H1 (cell line): ENCODE measurements around the gene PRRC2A. TPM values are rescaled to one million over a fixed set of nuclear protein-coding genes. Genes with fewer than 3 reads are reported as not detected.

Source experiments
- CTCF ChIA-PET: fragments of 300-600 bp; sonication (Branson Sonifier 250); formaldehyde crosslinking; loops from one replicate; lab custom pipeline; 2021; ENCODE audit not compliant: partially characterized antibody; lab: Charles Lee
- POLR2A ChIA-PET: fragments of 300-600 bp; sonication (Branson Sonifier 250); formaldehyde crosslinking; loops from one replicate; lab custom pipeline; 2021; ENCODE audit warnings: inconsistent platforms; ENCODE audit not compliant: partially characterized antibody; lab: Charles Lee
- DNase-seq, 2 experiments: peaks; one replicate each; pipeline versions ENCODE4 v3.0.0 to v3.0.0-alpha.2; 2010 to 2022; ENCODE audit warnings: low spot score in 2 of 2, low read depth in 1 of 2, mixed read lengths in 1 of 2
- FAIRE-seq: peaks from 2 replicates; lab custom pipeline; 2011; peaks lifted over from hg19 to GRCh38; lab: Jason Lieb, UNC
- H2AFZ ChIP-seq: 2 replicates; pipeline ENCODE4 v1.8.1; 2012; ENCODE audit warnings: low read length, inconsistent platforms
- H2AK5ac ChIP-seq: 2 replicates; pipeline ENCODE4 v1.6.1; 2013; ENCODE audit warnings: low read depth, low read length
- H2BK120ac ChIP-seq: replicated peaks from 2 replicates; pipeline ENCODE3; 2013; ENCODE audit warnings: low read depth, low read length, inconsistent platforms
- H2BK12ac ChIP-seq: 2 replicates; pipeline ENCODE4 v1.6.1; 2013; ENCODE audit warnings: low read depth, low read length
- H2BK15ac ChIP-seq: 2 replicates; pipeline ENCODE4 v1.6.1; 2013; ENCODE audit warnings: low read length
- H2BK20ac ChIP-seq: 2 replicates; pipeline ENCODE4 v1.6.1; 2013; ENCODE audit warnings: low read length
- H2BK5ac ChIP-seq: 2 replicates; pipeline ENCODE4 v1.6.1; 2013; ENCODE audit warnings: low read depth, low read length
- H3K14ac ChIP-seq: 2 replicates; pipeline ENCODE4 v1.6.1; 2013; ENCODE audit warnings: inconsistent platforms; ENCODE audit not compliant: insufficient read length
- H3K18ac ChIP-seq: 2 replicates; pipeline ENCODE4 v1.6.1; 2013; ENCODE audit warnings: low read length; ENCODE audit errors: extremely low read depth
- H3K23ac ChIP-seq: 2 replicates; pipeline ENCODE4 v1.6.1; 2013; ENCODE audit warnings: inconsistent platforms; ENCODE audit not compliant: insufficient read length
- H3K23me2 ChIP-seq: 2 replicates; pipeline ENCODE4 v1.6.1; 2013; ENCODE audit warnings: low read depth, low read length
- H3K27ac ChIP-seq: 2 replicates; pipeline ENCODE4 v1.6.1; 2011; ENCODE audit warnings: low read depth, low read length, inconsistent platforms
- H3K27me3 ChIP-seq, 4 experiments: replicated peaks in 1 of 4; 1 replicate in 1 of 4; 2 replicates in 3 of 4; pipeline versions ENCODE4 v1.6.1 to v1.8.1; 2011 to 2013; ENCODE audit warnings: low read length in 3 of 4, mild to moderate bottlenecking in 3 of 4, inconsistent platforms in 2 of 4, mixed read lengths in 2 of 4, moderate library complexity in 1 of 4; ENCODE audit not compliant: control insufficient read depth in 3 of 4, insufficient read depth in 3 of 4; ENCODE audit errors: extremely low read depth in 1 of 4
- H3K36me3 ChIP-seq, 4 experiments: 2 replicates each; pipeline versions ENCODE4 v1.6.1 to v1.8.1; 2011 to 2013; ENCODE audit warnings: mild to moderate bottlenecking in 4 of 4, low read length in 3 of 4, moderate library complexity in 2 of 4, control low read depth in 1 of 4, inconsistent platforms in 1 of 4; ENCODE audit not compliant: insufficient read depth in 4 of 4, control insufficient read depth in 2 of 4
- H3K4ac ChIP-seq: replicated peaks from 2 replicates; pipeline ENCODE3; 2013; ENCODE audit warnings: low read length, low read depth, mixed read lengths, inconsistent platforms; ENCODE audit not compliant: insufficient read length
- H3K4me1 ChIP-seq, 4 experiments: replicated peaks in 1 of 4; 1 replicate in 1 of 4; 2 replicates in 3 of 4; pipeline versions ENCODE4 v1.6.1 to v1.8.1; 2011 to 2013; ENCODE audit warnings: low read length in 3 of 4, inconsistent platforms in 2 of 4, mixed read lengths in 1 of 4; ENCODE audit not compliant: insufficient read depth in 4 of 4, control insufficient read depth in 3 of 4
- H3K4me2 ChIP-seq, 2 experiments: 2 replicates each; pipeline versions ENCODE4 v1.6.1 to v1.8.1; 2011 to 2013; ENCODE audit warnings: low read depth in 2 of 2, low read length in 2 of 2, control low read depth in 1 of 2, inconsistent platforms in 1 of 2, mild to moderate bottlenecking in 1 of 2; ENCODE audit not compliant: insufficient read depth in 1 of 2
- H3K4me3 ChIP-seq, 4 experiments: fragments of 200-600, 300-600 bp in 1 of 4; sonication (generic), shearing (Covaris generic), sonication (Bioruptor Twin) in 1 of 4; 2 replicates each; pipeline versions ENCODE4 v1.5.1 to v1.8.1; 2011 to 2016; ENCODE audit warnings: low read length in 4 of 4, low read depth in 3 of 4, control low read depth in 2 of 4, inconsistent platforms in 2 of 4, mild to moderate bottlenecking in 2 of 4, mixed read lengths in 1 of 4, moderate library complexity in 1 of 4; ENCODE audit not compliant: insufficient read depth in 2 of 4; ENCODE audit errors: extremely low read depth in 1 of 4
- H3K56ac ChIP-seq: replicated peaks from 2 replicates; pipeline ENCODE3; 2013; ENCODE audit warnings: low read depth, mild to moderate bottlenecking, mixed read lengths, low read length, inconsistent platforms; ENCODE audit not compliant: insufficient read length
- H3K79me1 ChIP-seq: 2 replicates; pipeline ENCODE4 v1.6.1; 2013; ENCODE audit warnings: low read depth, low read length, control low read depth
- H3K79me2 ChIP-seq, 2 experiments: 2 replicates each; pipeline versions ENCODE4 v1.6.1 to v1.8.1; 2012 to 2013; ENCODE audit warnings: low read length in 2 of 2, mild to moderate bottlenecking in 2 of 2, inconsistent platforms in 1 of 2; ENCODE audit not compliant: insufficient read depth in 2 of 2, control insufficient read depth in 1 of 2
- H3K9ac ChIP-seq, 4 experiments: replicated peaks in 1 of 4; 1 replicate in 1 of 4; 2 replicates in 3 of 4; pipeline versions ENCODE4 v1.6.1 to v1.8.1; 2011 to 2013; ENCODE audit warnings: low read depth in 3 of 4, low read length in 3 of 4, control low read depth in 2 of 4, mild to moderate bottlenecking in 2 of 4, moderate library complexity in 2 of 4, inconsistent platforms in 1 of 4; ENCODE audit errors: extremely low read depth in 1 of 4
- H3K9me3 ChIP-seq, 2 experiments: 2 replicates each; pipeline versions ENCODE4 v1.6.1 to v1.8.1; 2012 to 2013; ENCODE audit warnings: mild to moderate bottlenecking in 2 of 2, moderate library complexity in 2 of 2, control low read depth in 1 of 2, inconsistent platforms in 1 of 2, low read depth in 1 of 2, low read length in 1 of 2, mixed read lengths in 1 of 2; ENCODE audit not compliant: insufficient read depth in 2 of 2
- H4K20me1 ChIP-seq, 2 experiments: replicated peaks in 1 of 2; 2 replicates each; pipeline versions ENCODE3 to v1.8.1; 2011 to 2013; ENCODE audit warnings: inconsistent platforms in 2 of 2, low read length in 2 of 2, mild to moderate bottlenecking in 1 of 2; ENCODE audit not compliant: insufficient read depth in 2 of 2, control insufficient read depth in 1 of 2
- H4K5ac ChIP-seq: 2 replicates; pipeline ENCODE4 v1.6.1; 2013; ENCODE audit warnings: low read length, low read depth, mixed read lengths, inconsistent platforms; ENCODE audit not compliant: insufficient read length
- H4K8ac ChIP-seq: 2 replicates; pipeline ENCODE4 v1.8.0; 2013; ENCODE audit warnings: mild to moderate bottlenecking, moderate library complexity, low read length, inconsistent platforms; ENCODE audit not compliant: insufficient read depth; ENCODE audit errors: extremely low read depth
- H4K91ac ChIP-seq: replicated peaks from 2 replicates; pipeline ENCODE3; 2013; ENCODE audit warnings: low read length, mixed read lengths, inconsistent platforms; ENCODE audit not compliant: insufficient read length
- ASH2L ChIP-seq: fragments of 200-600, 300-600 bp; sonication (generic); IDR thresholded peaks from one replicate; pipeline ENCODE4 v1.7.1; 2017; ENCODE audit warnings: low read length
- HDAC2 ChIP-seq, 2 experiments: fragments of 300-600 bp in 1 of 2; sonication (generic) in 1 of 2; IDR thresholded peaks; 2 replicates each; pipeline ENCODE4 v1.6.1; 2011 to 2012; ENCODE audit warnings: low read depth in 2 of 2, low read length in 2 of 2, mild to moderate bottlenecking in 2 of 2, moderate library complexity in 2 of 2, borderline replicate concordance in 1 of 2, inconsistent platforms in 1 of 2
- NANOG ChIP-seq: IDR thresholded peaks from 2 replicates; pipeline ENCODE4 v1.6.1; 2011; ENCODE audit warnings: low read length, low read depth, mild to moderate bottlenecking, inconsistent platforms; ENCODE audit not compliant: insufficient read depth, poor library complexity, severe bottlenecking
- WGBS, 2 experiments: shearing (Covaris generic) in 1 of 2; methylation state at CpG; one replicate each; pipeline versions ENCODE4 v1.1.6 to v1.1.7; 2013 to 2015; ENCODE audit warnings: low lambda C conversion rate in 2 of 2, mixed read lengths in 2 of 2, inconsistent platforms in 1 of 2, low coverage in 1 of 2, missing lambda C conversion rate in 1 of 2; ENCODE audit not compliant: insufficient replicate concordance in 2 of 2, insufficient coverage in 1 of 2, insufficient read length in 1 of 2; ENCODE audit errors: extremely low coverage in 1 of 2, missing lambda C conversion rate in 1 of 2; 5-methylcytosine and 5-hydroxymethylcytosine counted together
- polyA plus RNA-seq, 7 experiments: library from polyadenylated mRNA; depleted of rRNA in 3 of 7; stranded (reverse) in 5 of 7; unstranded in 2 of 7; fragments of >200 nt in 5 of 7; fragments of 200-250 nt in 2 of 7; gene quantifications; 1 replicate in 5 of 7; 2 replicates in 1 of 7; 4 replicates in 1 of 7; pipeline versions ENCODE4 v1.2.1 to v1.2.3, GENCODE V29; 2011 to 2013; ENCODE audit warnings: missing spikeins in 2 of 7, mixed read lengths in 2 of 7
- total RNA-seq: library from RNA; stranded (reverse); fragmentation: NEBNext Ultra II Directional; extraction: Animal tissue kit (Norgen Biotek cat#: 25700); gene quantifications from 2 replicates; pipeline ENCODE4 v1.2.1, GENCODE V29; 2021

The PRRC2A gene
- total and polyA plus RNA-seq, 2 of the 8 experiments (the other 6 are each of a cell fraction or from before 2014, with no cell fraction given) = 118 to 300 TPM

DNA sequence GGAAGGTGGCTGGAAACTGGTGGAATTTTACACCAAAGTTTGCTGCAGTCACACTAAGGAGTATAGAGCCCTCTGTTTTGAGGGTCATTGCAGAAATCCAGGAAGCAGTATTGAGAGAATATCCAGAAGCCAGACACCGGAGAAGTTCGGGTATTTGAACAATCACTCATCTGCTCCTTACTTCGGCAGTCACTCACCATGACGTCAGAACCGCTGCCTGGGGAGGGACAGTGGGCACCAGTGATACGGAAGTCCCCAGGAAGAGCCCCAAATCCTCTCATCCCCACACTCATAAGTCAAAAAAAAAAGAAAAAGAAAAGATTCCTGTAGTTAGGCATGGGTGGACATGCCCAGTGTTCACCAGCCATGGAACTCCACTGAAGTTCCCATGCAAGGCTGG, 56.4 kb downstream of the PRRC2A start:
- no peak overlapping the region for H2BK15ac ChIP-seq
- DNase-seq = no peak
- H3K4me3 ChIP-seq = no peak overlapping the region
- H3K56ac ChIP-seq = no peak overlapping the region
- no peak for FAIRE-seq
- H3K4me1 ChIP-seq = peaks cover 0 to 7% (median 2%) of the 10 kb centered on the region in 4 experiments; a peak in 4 of 7 replicates
- TF ChIP-seq NANOG (no peak), ASH2L (no peak), HDAC2 (IDR thresholded peaks at IDR 0.05; ENCODE audit: borderline replicate concordance in 1 of 2, low read depth in 2 of 2, low read length in 2 of 2) (no peak)
- H4K8ac ChIP-seq = no peak overlapping the region
- ChIA-PET CTCF (interaction anchor here (1.2 to 1.9 kb wide), 3 partner anchors 12 to 246 kb away, joined by 4 to 5 read pairs (median 4); partner anchors contain the start of gene GPANK1), POLR2A (interaction anchor here (1.1 to 2.1 kb wide), 6 partner anchors 10 to 157 kb away, joined by 3 to 10 read pairs (median 4); partner anchors contain the start of genes BAG6 and HSPA1B)
- 81% methylated on average over 6 of the region's 6 CpGs; no CpG with 5 or more reads in 1 of the 2 experiments for WGBS, 2 experiments
- H3K18ac ChIP-seq = no peak overlapping the region
- H2BK5ac ChIP-seq = no peak overlapping the region
- H3K27ac ChIP-seq = no peak overlapping the region
- H3K4ac ChIP-seq = no peak overlapping the region
- no peaks in the 10 kb centered on the region for H3K79me2 ChIP-seq
- H3K4me2 ChIP-seq = no peak overlapping the region
- H4K91ac ChIP-seq = no peak overlapping the region
- no peak overlapping the region for H3K23ac ChIP-seq
- no peak overlapping the region for H4K5ac ChIP-seq
- no peak overlapping the region for H2AK5ac ChIP-seq
- H3K79me1 ChIP-seq = no peaks in the 10 kb centered on the region
- H3K9me3 ChIP-seq = no peaks in the 10 kb centered on the region
- H3K23me2 ChIP-seq = peaks cover 6% of the 10 kb centered on the region; the same call in 1 of the 2 replicates
- no peak overlapping the region for H2BK20ac ChIP-seq
- peaks cover 2 to 8% (median 6%) of the 10 kb centered on the region in 4 experiments; a peak in 6 of 7 replicates for H3K27me3 ChIP-seq
- no peak overlapping the region for H2BK120ac ChIP-seq
- H3K14ac ChIP-seq = no peak overlapping the region
- no peak overlapping the region for H2AFZ ChIP-seq
- H3K36me3 ChIP-seq = peaks cover 2 to 4% (median 3%) of the 10 kb centered on the region in 4 experiments; a peak in 6 of 8 replicates
- H3K9ac ChIP-seq = no peak overlapping the region
- no peaks in the 10 kb centered on the region for H4K20me1 ChIP-seq
- H2BK12ac ChIP-seq = no peak overlapping the region
